Liver (tissue), 3 donors: Measurements from ENCODE around the gene CAMK2B.

ENCODE experiments used
- EGR1 ChIP-seq, 2 donors: IDR thresholded peaks; 2 replicates each; pipeline ENCODE4 v1.6.1; 2016 to 2018; ENCODE audit warnings: antibody characterized with exemption in 2 of 2, low read depth in 2 of 2
- FOXA2 ChIP-seq: IDR thresholded peaks from 2 replicates; pipeline ENCODE4 v1.6.1; 2016; ENCODE audit warnings: antibody characterized with exemption
- GABPA ChIP-seq, 2 donors: IDR thresholded peaks in 1 of 2; conservative IDR thresholded peaks in 1 of 2; 2 replicates each; pipeline ENCODE4 v1.6.1; 2016; ENCODE audit warnings: antibody characterized with exemption in 2 of 2, mild to moderate bottlenecking in 1 of 2, moderate library complexity in 1 of 2
- HNF4G ChIP-seq: IDR thresholded peaks from 2 replicates; pipeline ENCODE4 v1.6.1; 2016; ENCODE audit warnings: antibody characterized with exemption
- JUND ChIP-seq, 2 donors: IDR thresholded peaks; 2 replicates each; pipeline ENCODE4 v1.6.1; 2016; ENCODE audit warnings: antibody characterized with exemption in 2 of 2
- RAD21 ChIP-seq, 2 donors: IDR thresholded peaks; 2 replicates each; pipeline ENCODE4 v1.6.1; 2016; ENCODE audit warnings: antibody characterized with exemption in 2 of 2, mild to moderate bottlenecking in 2 of 2
- TF ChIP-seq, protein P1 (sequence below): fragments of 150-350 bp; IDR thresholded peaks from 2 replicates; pipeline ENCODE4 v1.5.1; 2017; ENCODE audit warnings: improper control_type of control experiment, low read depth, low read length; ENCODE audit not compliant: missing input control
- TF ChIP-seq, protein P2 (sequence below): IDR thresholded peaks from 2 replicates; pipeline ENCODE4 v1.6.1; 2016; ENCODE audit warnings: antibody characterized with exemption, mild to moderate bottlenecking
- donor health status: healthy.
- donor health status: healthy.

DNA sequence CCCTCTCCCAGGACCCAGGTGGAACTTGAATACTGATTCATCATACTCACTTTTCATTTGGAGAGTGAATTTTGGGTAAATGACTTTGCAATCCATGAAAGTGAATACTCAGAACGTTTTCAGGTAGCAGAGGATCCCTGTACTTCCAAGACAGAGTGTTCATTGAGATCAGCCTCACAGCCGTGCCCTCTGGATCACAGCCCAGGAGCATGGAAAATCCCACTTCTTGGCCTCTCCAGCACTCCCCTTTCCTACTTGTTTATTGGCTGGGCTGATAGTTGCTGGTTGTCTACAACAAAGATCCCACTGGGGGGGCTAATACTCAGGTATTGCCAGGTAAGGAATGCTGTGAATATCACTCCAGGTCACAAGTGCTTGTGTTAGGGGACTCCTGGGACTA lies 142.0 kb downstream of the CAMK2B start:
- TF ChIP-seq, protein P1, sequence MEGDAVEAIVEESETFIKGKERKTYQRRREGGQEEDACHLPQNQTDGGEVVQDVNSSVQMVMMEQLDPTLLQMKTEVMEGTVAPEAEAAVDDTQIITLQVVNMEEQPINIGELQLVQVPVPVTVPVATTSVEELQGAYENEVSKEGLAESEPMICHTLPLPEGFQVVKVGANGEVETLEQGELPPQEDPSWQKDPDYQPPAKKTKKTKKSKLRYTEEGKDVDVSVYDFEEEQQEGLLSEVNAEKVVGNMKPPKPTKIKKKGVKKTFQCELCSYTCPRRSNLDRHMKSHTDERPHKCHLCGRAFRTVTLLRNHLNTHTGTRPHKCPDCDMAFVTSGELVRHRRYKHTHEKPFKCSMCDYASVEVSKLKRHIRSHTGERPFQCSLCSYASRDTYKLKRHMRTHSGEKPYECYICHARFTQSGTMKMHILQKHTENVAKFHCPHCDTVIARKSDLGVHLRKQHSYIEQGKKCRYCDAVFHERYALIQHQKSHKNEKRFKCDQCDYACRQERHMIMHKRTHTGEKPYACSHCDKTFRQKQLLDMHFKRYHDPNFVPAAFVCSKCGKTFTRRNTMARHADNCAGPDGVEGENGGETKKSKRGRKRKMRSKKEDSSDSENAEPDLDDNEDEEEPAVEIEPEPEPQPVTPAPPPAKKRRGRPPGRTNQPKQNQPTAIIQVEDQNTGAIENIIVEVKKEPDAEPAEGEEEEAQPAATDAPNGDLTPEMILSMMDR, result no peak
- TF ChIP-seq RAD21 (IDR thresholded peaks at IDR 0.05) (no peak), JUND (IDR thresholded peaks at IDR 0.05) (no peak), FOXA2 (no peak), EGR1 (IDR thresholded peaks at IDR 0.05; ENCODE audit: low read depth in 2 of 2) (no peak), HNF4G (no peak), GABPA (IDR thresholded peaks at IDR 0.05 in 1 of 2, conservative IDR thresholded peaks at IDR 0.05 in 1 of 2) (no peak)
- TF ChIP-seq, protein P2, sequence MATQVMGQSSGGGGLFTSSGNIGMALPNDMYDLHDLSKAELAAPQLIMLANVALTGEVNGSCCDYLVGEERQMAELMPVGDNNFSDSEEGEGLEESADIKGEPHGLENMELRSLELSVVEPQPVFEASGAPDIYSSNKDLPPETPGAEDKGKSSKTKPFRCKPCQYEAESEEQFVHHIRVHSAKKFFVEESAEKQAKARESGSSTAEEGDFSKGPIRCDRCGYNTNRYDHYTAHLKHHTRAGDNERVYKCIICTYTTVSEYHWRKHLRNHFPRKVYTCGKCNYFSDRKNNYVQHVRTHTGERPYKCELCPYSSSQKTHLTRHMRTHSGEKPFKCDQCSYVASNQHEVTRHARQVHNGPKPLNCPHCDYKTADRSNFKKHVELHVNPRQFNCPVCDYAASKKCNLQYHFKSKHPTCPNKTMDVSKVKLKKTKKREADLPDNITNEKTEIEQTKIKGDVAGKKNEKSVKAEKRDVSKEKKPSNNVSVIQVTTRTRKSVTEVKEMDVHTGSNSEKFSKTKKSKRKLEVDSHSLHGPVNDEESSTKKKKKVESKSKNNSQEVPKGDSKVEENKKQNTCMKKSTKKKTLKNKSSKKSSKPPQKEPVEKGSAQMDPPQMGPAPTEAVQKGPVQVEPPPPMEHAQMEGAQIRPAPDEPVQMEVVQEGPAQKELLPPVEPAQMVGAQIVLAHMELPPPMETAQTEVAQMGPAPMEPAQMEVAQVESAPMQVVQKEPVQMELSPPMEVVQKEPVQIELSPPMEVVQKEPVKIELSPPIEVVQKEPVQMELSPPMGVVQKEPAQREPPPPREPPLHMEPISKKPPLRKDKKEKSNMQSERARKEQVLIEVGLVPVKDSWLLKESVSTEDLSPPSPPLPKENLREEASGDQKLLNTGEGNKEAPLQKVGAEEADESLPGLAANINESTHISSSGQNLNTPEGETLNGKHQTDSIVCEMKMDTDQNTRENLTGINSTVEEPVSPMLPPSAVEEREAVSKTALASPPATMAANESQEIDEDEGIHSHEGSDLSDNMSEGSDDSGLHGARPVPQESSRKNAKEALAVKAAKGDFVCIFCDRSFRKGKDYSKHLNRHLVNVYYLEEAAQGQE, result no peak
